ENCODE results near the gene ERG28. TPM values are rescaled to one million over a fixed set of nuclear protein-coding genes. Genes with fewer than 3 reads are reported as not detected.

The ERG28 gene
- total and polyA plus RNA-seq, 10 of the 15 experiments (the other 5 are each of a cell fraction or from before 2014, with no cell fraction given), result 15.2 to 67.0 (median 48.1) TPM

DNA sequence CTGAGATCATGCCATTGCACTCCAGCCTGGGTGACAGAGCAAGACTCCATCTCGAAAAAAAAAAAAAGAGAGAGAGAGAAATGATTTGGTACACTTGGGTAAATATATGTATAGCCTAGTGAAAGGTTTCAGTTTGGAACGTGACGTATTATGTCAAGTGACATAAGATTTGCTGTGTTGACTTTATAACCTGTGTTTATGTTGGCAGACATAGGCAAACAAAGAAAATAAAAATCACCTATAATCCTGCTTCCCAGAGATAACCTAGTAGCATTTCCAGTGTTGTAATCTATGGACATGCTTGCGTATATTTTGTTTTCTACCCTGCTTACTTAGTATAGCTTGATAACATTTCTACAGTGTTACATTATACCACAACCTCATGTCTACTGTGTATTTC is 16.7 kb downstream of the ERG28 start:
- intact Hi-C loops (cut with micrococcal nuclease; ENCODE audit: unreplicated experiment), result no loop called here
- ChIA-PET POLR2A (no interaction called here), RAD21 (ENCODE audit: unreplicated experiment) (no interaction called here), SMC1A (ENCODE audit: uncharacterized antibody, unreplicated experiment) (no interaction called here), CTCF (interaction anchor here (1.1 kb wide), 1 partner anchor 10 kb away, joined by 4 read pairs; no protein-coding TSS in a partner anchor)
- Histone ChIP-seq H3K27ac (ENCODE audit: control insufficient read depth, insufficient read depth) (no peak overlapping the region), H3K27me3 (replicated peaks in 1 of 2; ENCODE audit: control insufficient read depth in 2 of 2, insufficient read depth in 2 of 2, low read length in 1 of 2) (no peaks in the 10 kb centered on the region), H3K4me2 (ENCODE audit: control insufficient read depth, insufficient read depth) (no peak overlapping the region), H4K20me1 (ENCODE audit: control insufficient read depth, insufficient read depth) (no peaks in the 10 kb centered on the region), H3K9me3 (replicated peaks; ENCODE audit: control insufficient read depth, insufficient read depth, low read length) (no peaks in the 10 kb centered on the region), H3K4me1 (ENCODE audit: control insufficient read depth, insufficient read depth, low read length) (no peaks in the 10 kb centered on the region), H3K4me3 (no peak overlapping the region), H3K36me3 (ENCODE audit: control insufficient read depth in 2 of 2, insufficient read depth in 2 of 2, low read length in 1 of 2) (no peaks in the 10 kb centered on the region; a peak in 2 of 4 replicates), H3K79me2 (ENCODE audit: control insufficient read depth, insufficient read depth, low read length) (no peaks in the 10 kb centered on the region), H3K9ac (ENCODE audit: control insufficient read depth, insufficient read depth, low read length) (no peak overlapping the region), H2AFZ (ENCODE audit: control insufficient read depth, low read depth, low read length) (no peak overlapping the region)
- in situ Hi-C loops (cut with MboI), result no loop called here
- no peak for DNase-seq (ENCODE audit: low read depth, low spot score)
- TF ChIP-seq ZBED1 (IDR thresholded peaks at IDR 0.05; ENCODE audit: borderline replicate concordance), result no peak
- no peak for TF ChIP-seq TAF1 (IDR thresholded peaks at IDR 0.05; ENCODE audit: borderline replicate concordance, low read depth, low read length)
- no peak for TF ChIP-seq NFYB (IDR thresholded peaks at IDR 0.05; ENCODE audit: insufficient read depth, low read depth, low read length)
- no peak for TF ChIP-seq DPF2 (IDR thresholded peaks at IDR 0.05)
- no peak for TF ChIP-seq JUND (IDR thresholded peaks at IDR 0.05; ENCODE audit: low read depth, low read length)
- no peak for TF ChIP-seq STAT1 (conservative IDR thresholded peaks at IDR 0.05)
- no peak for TF ChIP-seq LARP7 (IDR thresholded peaks at IDR 0.05)
- TF ChIP-seq, protein P1, sequence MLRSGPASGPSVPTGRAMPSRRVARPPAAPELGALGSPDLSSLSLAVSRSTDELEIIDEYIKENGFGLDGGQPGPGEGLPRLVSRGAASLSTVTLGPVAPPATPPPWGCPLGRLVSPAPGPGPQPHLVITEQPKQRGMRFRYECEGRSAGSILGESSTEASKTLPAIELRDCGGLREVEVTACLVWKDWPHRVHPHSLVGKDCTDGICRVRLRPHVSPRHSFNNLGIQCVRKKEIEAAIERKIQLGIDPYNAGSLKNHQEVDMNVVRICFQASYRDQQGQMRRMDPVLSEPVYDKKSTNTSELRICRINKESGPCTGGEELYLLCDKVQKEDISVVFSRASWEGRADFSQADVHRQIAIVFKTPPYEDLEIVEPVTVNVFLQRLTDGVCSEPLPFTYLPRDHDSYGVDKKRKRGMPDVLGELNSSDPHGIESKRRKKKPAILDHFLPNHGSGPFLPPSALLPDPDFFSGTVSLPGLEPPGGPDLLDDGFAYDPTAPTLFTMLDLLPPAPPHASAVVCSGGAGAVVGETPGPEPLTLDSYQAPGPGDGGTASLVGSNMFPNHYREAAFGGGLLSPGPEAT (IDR thresholded peaks at IDR 0.05; ENCODE audit: low read depth), result no peak
- TF ChIP-seq RFX5 (IDR thresholded peaks at IDR 0.05; ENCODE audit: low read depth, low read length), result no peak
- no peak for TF ChIP-seq TARDBP (IDR thresholded peaks at IDR 0.05; ENCODE audit: borderline replicate concordance)
- TF ChIP-seq, protein P2, sequence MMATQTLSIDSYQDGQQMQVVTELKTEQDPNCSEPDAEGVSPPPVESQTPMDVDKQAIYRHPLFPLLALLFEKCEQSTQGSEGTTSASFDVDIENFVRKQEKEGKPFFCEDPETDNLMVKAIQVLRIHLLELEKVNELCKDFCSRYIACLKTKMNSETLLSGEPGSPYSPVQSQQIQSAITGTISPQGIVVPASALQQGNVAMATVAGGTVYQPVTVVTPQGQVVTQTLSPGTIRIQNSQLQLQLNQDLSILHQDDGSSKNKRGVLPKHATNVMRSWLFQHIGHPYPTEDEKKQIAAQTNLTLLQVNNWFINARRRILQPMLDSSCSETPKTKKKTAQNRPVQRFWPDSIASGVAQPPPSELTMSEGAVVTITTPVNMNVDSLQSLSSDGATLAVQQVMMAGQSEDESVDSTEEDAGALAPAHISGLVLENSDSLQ (IDR thresholded peaks at IDR 0.05), result no peak
- no peak for TF ChIP-seq CHD1 (IDR thresholded peaks at IDR 0.05; ENCODE audit: low read depth, low read length)
- TF ChIP-seq NFXL1 (IDR thresholded peaks at IDR 0.05; ENCODE audit: borderline replicate concordance), result no peak
- TF ChIP-seq NBN (IDR thresholded peaks at IDR 0.05), result no peak
- TF ChIP-seq BMI1 (IDR thresholded peaks at IDR 0.05; ENCODE audit: borderline replicate concordance), result no peak
- TF ChIP-seq, protein P3, sequence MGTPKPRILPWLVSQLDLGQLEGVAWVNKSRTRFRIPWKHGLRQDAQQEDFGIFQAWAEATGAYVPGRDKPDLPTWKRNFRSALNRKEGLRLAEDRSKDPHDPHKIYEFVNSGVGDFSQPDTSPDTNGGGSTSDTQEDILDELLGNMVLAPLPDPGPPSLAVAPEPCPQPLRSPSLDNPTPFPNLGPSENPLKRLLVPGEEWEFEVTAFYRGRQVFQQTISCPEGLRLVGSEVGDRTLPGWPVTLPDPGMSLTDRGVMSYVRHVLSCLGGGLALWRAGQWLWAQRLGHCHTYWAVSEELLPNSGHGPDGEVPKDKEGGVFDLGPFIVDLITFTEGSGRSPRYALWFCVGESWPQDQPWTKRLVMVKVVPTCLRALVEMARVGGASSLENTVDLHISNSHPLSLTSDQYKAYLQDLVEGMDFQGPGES (IDR thresholded peaks at IDR 0.05), result no peak
- TF ChIP-seq WRNIP1 (IDR thresholded peaks at IDR 0.05; ENCODE audit: borderline replicate concordance, low read depth, low read length), result no peak
- no peak for TF ChIP-seq PAX5 (IDR thresholded peaks at IDR 0.05; ENCODE audit: borderline replicate concordance, low read depth, low read length)
- ATAC-seq, result no peak
- no TSS peak for BruUV-seq (replicated peaks)
- WGBS (ENCODE audit: insufficient coverage, insufficient replicate concordance, low lambda C conversion rate, missing lambda C conversion rate), result 48% methylated on average over 4 of the region's 4 CpGs
- no peak for FAIRE-seq

All from GM12878 (cell line).